HG03354 (cell line): ENCODE data around the gene DTX3.
"Not testable (repeated sequence)": the region's sequence is repeated elsewhere in the genome, so short reads cannot be mapped to it uniquely, and the experiment has no call there.

Experiments
- ATAC-seq: cut with Tn5 transposase; IDR thresholded peaks from one replicate; pipeline ENCODE4 v1.9.1; 2021; ENCODE audit warnings: mild to moderate bottlenecking; ENCODE audit not compliant: unreplicated experiment, poor library complexity, severe bottlenecking

Gene DTX3

GRCh38 chr12:57582440-57582839 lies 22.2 kb upstream of the DTX3 start:
- no peak for ATAC-seq

DNA sequence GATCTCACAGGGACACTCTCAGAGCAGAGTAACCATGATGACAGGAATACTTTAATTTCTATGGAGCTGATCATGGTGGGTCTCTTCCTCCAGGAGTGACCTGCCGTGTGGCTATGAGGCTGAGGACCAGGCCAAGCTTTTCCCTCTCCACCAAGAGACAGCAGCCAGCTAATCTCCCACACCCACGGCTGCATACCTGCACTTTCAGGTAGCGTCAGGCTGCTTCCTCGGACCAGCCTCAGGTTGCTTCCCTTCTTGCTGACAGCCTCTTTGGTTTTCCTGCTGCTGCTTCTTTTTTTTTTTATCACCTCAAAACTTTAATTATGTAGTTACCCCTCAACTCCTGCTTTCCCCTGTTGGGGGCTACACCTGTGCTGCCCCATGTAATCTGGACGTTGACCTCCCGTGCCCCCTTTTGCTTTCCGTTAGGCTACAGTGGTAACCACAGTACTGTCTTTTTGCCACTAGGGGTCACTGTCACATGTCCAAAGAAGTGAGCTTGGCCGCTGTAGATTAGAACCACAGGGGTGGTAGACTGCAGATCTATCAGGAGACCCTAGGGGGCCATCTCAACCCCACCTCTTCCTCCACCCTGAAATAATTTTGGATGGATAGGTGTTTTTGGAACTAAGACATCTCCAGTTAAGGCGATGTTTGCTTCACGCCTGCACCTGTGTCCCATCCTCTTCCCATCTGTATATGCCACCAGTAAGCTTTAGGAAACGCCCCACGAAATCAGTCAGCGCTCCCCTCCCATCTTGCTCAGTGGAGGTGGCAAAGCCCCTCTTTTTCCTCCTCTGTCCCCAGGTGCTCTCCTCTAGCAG lies 21.4 kb upstream of the DTX3 start:
- peak; percentile 99 for ATAC-seq

DNA sequence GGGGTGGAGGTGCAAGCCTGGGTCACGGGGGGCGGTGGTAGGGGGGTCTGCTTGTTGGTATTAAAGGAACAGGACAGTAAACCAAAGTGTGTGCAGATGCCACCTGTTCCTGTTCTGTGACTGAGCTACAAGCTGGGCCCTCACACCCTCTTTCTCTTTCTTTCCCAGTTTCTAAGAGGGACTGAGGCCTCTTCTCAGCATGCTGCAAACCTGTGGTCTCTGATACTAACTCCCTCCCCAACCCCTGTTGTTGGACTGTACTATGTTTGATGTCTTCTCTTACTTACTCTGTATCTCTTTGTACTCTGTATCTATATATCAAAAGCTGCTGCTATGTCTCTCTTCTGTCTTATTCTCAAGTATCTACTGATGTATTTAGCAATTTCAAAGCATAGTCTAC lies 20.6 kb upstream of the DTX3 start:
- ATAC-seq = no peak

- no peak for ATAC-seq
Measured at GRCh38 chr12:57584690-57585089, 19.9 kb upstream of the DTX3 start.

- ATAC-seq = no peak
Measured at GRCh38 chr12:57585156-57585555, 19.5 kb upstream of the DTX3 start.

- no peak for ATAC-seq
Measured at GRCh38 chr12:57586128-57586527, 18.5 kb upstream of the DTX3 start.

DNA sequence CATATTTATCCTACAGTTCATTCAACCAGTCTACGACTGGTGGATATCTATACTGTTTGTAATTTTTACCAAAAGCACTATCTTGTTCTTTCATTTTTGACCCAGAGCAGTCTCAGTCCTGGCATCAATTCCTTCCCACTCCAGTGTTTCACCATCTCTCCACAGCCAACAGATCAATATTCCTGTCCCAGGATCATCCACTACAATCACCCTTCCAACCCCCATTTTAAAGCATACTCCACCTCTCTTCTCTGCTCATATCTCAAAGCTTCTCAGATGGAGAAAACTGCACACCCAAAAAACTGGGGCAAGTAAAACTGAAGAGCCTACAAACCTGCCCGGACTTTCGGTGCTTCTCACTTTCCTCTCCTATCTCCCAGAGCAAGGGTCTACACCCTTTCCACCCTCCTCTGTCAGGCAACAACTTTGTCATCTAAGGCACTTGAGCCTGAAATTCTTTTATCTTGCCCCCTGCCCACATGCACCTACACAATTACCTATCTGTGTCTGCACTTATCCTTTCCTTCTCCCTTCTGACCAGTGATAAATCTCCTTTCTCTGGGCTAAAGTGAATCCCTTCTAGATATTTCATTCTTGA lies 17.7 kb upstream of the DTX3 start:
- no peak for ATAC-seq

GRCh38 chr12:57588951-57589610 lies 15.5 kb upstream of the DTX3 start:
- ATAC-seq = not testable (repeated sequence)

DNA sequence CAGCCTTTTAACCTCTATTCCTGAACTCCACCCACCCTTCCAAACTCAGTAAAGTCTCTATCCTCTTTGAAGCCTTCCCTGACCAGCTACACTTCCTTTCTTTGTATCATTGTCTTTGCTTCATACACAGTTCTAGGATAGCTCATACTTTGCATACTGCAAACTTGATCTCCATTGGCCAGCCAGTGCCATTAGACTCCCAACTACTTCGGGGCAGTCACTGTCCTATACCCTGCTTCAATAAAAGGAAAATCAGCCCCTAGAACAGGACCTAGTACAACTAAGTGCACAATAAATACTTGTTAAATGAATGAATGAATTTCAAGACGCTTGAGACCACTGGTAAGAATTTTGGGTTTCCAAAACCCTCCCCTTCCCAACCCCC lies 14.2 kb upstream of the DTX3 start:
- ATAC-seq = no peak

DNA sequence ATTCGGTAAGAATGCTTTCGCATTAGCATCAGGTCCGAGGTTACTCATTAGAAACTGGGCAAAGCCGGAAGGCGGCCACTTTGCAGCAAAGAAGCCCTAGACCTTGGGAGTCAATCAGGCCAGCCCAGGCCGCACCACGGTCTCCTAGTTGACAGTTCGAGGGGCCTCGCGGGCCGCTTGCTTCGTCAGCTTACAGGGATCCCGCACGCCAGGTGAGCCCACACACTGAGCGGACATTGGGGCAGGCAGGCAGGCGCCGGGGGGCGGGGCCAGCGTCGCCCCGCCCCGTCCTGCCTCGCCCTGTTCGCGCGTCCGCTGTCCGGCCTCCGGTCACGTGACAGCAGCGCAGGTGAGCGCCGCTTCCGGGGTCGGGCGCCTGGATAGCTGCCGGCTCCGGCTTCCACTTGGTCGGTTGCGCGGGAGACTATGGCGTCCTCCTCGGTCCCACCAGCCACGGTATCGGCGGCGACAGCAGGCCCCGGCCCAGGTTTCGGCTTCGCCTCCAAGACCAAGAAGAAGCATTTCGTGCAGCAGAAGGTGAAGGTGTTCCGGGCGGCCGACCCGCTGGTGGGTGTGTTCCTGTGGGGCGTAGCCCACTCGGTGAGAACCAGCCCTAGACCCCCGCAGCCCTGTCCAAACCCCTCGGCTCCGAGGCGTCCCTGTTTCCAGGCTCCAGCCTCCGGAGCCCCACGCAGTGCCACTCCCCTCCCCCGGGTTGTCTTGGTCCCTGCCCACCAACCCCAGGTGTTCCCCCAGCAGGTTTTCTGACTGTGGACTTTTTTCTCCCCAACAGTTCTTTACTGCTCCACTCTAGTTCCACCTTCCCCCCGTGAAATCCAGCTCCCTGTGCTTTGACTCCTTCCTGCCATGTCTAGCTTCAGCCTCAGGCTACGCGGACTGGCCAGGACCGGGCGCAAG lies 13.5 kb upstream of the DTX3 start, which contains the start of gene PIP4K2C:
PIP4K2C (plus strand) TSS at position 329 of the 918 bp plus-strand sequence; CDS start at position 427, 98 bp downstream.
- ATAC-seq = peak; percentile 94

DNA sequence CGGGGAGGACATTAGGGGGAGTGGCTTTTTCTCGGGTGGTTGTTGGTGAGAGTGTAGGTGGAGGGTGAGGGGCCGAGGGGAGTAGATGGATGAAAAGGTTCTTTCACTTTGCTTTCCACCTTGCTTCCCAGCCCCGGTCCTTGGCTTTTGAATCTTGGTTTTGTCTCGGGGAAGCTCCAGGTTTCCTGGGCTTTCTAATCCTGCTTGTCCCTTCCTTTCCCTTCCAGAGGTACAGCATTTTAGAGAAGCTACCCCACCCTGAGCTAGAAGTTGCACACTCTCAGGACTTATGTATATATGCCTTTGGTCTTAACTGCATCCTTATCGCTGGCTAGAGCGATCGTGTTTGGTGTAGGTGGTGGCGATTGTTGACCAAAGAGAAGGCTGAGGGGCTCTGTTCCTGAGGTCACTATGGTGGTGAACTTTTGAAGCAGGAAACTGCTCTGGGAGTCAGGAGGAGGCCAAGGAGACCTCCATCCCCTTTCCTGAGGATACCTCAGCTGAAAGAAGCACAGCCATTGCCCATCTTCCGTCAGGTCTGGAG lies 12.8 kb upstream of the DTX3 start:
- ATAC-seq = no peak

GRCh38 chr12:57592551-57593165 lies 12.0 kb upstream of the DTX3 start:
- ATAC-seq = no peak

GRCh38 chr12:57593187-57593586 lies 11.4 kb upstream of the DTX3 start:
- no peak for ATAC-seq

GRCh38 chr12:57600395-57600794 lies 4.2 kb upstream of the DTX3 start:
- no peak for ATAC-seq

GRCh38 chr12:57602544-57602943 lies 2.1 kb upstream of the DTX3 start:
- ATAC-seq = no peak

DNA sequence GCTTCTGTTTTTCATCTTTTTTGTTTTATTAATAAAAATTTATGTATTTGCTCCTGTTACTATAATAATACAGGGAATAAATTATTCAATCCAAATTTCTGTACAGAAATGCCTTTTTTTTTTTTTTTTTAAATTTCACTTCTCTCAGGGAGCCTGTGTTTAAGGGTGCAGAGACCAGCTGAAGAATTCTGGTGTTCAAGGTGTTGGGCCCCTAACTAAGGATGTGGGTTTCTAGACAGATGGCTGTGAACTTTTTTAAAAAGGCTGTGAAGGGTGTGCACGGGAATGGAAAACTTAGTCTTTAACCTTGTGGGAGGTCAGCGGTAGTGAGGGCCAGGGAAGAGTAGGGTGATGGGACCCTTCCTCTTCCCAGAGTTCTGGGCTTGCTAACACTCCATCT lies 1.3 kb upstream of the DTX3 start:
- no peak for ATAC-seq

GRCh38 chr12:57603815-57604453 lies 690 bp upstream of the DTX3 start:
- ATAC-seq = no peak

DNA sequence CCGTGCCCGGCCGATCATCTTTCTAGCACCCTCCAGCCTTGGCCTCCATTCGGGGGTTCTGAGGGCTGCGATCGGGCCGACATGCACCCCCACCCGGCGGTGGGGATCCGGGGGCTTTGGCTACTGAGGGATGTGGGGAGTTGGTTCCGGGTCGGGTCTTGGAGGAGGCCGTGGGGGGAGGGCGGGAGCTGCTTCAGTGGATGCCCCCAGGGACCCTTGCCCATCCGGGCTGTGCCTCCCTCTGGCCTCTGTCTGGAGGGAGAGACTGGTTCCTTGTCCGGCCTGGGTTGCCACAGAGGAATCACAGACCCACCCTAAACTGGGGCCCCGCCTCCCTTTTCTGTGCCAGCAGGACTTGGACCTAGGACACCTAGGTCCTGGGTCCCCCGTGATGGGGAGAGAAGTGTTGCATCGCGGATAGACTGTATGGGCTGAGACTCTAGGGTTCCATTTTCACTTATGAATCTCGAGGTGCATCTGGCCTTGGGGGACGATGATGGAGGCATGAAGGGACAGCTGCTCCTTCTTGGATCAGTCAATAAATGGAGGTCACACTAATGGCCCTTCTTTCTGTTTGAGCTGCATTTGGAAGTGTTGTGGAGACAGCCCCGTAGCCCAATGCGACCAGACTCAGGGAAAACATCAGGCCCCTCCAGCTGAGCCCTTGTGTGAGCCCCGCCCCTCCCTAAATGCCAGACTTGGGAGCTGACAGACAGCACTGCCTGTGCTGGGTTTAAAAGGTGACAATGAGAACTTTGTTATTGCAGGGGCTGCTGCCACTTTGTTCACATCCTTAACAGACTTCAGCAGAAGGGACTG lies 577 bp downstream of the DTX3 start:
- ATAC-seq = peak; percentile 57
